Fibroblast of gingiva (primary cell): ENCODE data around the gene HUS1.
"Not testable (repeated sequence)": the region's sequence is repeated elsewhere in the genome, so short reads cannot be mapped to it uniquely, and the experiment has no call there.

Source experiments
- DNase-seq: peaks from one replicate; pipeline ENCODE4 v3.0.0-alpha.2; 2011; ENCODE audit warnings: low read depth

HUS1 gene

DNA sequence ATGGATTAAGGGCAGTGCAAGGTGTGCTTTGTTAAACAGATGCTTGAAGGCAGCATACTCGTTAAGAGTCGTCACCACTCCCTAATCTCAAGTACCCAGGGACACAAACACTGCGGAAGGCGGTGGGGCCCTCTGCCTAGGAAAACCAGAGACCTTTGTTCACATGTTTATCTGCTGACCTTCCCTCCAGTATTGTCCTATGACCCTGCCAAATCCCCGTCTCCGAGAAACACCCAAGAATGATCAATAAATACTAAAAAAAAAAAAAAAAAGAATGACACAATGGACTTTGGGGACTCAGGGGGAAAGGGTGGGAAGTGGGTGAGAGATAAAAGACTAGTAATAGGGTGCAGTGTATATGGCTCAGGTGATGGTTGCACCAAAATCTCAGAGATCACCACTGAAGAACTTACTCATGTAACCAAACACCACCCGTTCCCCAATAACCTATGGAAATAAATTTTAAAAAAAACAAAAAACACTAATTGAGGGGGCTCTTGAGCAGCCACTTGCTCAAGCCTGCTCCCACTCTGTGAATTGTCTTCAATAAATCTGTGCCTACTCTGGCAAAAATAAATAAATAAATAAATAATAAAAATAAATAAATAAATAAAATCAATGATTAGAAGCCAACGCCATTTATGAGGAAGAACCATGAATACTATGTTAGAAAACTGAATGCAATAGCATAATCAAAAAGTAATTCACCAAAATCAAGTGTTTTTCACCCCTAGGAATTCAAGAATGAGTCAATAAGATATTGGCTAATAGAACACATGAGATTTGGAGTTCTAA lies 56.1 kb downstream of the HUS1 start:
- DNase-seq = not testable (repeated sequence)

DNA sequence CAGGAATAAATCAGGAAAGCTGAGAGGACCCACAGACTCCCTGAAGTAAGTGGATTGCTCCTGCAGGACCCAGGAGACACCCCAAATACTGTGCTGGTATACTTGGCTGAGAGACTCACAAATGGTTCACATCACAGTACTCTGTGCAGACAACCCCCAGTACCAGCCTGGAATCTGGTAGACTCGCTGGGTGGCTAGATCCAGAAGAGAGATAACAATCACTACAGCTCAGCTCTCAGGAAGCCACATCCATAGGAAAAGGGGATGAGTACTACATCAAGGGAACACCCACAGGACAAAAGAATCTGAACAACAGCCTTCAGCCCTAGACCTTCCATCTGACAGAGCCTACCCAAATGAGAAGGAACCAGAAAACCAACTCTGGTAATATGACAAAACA lies 62.9 kb downstream of the HUS1 start:
- not testable (repeated sequence) for DNase-seq

DNA sequence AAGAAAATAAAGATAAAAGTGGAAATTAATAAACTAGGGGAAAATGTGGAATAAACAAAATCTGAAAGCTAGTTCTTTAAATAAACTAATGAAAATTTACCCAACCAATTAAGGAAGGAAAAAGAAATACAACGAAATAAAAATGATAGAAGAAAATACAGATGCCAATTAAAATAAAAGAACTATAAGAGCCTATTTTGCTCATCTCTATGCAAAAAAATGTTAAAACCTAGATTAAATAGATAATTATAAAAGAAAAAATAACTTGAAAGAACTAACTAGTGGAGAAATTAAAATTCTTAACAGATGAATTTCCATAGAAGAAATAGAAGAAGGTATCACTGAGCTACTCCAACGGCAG lies 63.8 kb downstream of the HUS1 start:
- DNase-seq = no peak

DNA sequence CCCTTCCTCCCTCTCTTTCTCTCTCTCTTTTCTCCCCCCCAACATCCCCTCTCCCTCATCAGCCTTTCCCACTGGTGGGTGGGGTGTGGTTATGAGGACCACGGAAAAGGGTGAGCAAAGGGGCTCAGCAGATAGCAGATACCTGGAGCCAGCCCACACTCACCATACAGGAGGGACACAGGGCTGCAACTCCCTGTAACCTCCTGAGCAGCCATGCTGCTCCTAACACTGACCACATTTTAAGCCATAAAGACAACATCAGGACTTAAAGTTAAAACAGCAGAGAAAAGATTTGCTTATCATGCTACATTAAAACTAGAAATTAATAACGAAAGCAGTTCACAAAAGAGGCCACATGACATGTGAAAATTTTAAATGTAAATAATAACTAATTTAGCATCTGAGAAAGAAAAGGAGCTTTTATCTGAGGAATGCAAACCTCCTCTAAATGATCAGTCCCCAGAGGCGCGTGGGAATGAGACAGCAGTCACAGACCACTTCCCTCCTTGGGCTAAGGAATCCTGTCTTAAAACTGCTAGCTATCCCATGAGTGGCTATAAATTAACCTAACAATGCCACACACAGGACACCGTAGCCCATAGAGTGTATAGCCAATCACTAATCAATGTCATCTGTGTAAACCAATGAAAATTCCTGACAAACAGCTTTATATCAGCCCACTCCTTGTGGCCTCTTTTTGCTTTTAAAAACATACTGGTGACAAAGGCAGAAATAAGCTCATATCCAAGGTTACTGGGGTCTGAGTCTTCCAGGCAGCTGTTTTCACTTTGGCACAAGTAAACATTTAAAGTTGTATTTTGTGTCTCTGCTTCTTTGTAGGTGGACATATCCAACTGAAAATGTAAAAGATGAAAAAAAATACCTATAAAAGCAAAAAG lies 64.4 kb downstream of the HUS1 start:
- no peak for DNase-seq
